CD4-positive, alpha-beta T cell treated with Interleukin-17A for 1 hour (primary cell): Measurements from ENCODE around the gene GADD45G.

ENCODE experiments used
- DNase-seq: peaks from one replicate; pipeline ENCODE4 v3.0.0-alpha.2; 2020

Gene GADD45G

GRCh38 chr9:89610391-89610925 is 5.6 kb downstream of the GADD45G start:
- DNase-seq, result no peak

- no peak for DNase-seq
Measured at GRCh38 chr9:89611425-89611824, 6.6 kb downstream of the GADD45G start.

DNA sequence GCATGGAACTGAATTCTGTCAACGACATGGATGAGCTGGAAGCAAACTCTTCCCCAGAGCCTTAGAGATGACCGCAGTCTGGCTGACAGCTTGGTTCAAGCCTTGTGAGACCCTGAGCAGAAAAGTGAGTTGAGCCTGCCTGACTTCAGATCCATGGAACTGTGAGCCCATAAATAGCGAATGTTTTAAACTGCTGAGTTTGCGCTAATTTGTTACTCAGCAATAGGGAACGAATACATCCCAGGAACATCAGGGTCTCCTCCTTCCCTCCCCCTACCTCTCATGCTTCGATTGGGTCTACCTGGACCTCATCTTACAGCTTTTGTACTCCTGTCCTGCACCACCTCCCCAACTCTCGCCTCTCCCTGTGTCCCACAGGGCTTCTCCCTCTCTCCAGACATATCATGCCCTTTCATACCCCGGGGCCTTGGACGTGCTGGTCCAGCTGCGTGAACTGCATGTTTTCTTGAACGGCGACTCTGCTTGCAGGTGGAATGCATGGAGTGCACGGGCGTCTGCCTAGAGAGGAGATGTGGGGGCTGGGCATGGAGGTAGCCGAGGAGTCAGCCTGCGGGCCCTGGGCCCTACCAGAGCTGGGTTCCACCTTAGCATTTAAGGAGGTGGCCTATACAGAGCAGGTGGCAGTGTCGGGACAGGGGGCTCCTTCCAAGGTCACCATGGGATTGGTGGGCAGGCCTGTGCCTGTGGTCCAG is 7.9 kb downstream of the GADD45G start:
- DNase-seq, result no peak

DNA sequence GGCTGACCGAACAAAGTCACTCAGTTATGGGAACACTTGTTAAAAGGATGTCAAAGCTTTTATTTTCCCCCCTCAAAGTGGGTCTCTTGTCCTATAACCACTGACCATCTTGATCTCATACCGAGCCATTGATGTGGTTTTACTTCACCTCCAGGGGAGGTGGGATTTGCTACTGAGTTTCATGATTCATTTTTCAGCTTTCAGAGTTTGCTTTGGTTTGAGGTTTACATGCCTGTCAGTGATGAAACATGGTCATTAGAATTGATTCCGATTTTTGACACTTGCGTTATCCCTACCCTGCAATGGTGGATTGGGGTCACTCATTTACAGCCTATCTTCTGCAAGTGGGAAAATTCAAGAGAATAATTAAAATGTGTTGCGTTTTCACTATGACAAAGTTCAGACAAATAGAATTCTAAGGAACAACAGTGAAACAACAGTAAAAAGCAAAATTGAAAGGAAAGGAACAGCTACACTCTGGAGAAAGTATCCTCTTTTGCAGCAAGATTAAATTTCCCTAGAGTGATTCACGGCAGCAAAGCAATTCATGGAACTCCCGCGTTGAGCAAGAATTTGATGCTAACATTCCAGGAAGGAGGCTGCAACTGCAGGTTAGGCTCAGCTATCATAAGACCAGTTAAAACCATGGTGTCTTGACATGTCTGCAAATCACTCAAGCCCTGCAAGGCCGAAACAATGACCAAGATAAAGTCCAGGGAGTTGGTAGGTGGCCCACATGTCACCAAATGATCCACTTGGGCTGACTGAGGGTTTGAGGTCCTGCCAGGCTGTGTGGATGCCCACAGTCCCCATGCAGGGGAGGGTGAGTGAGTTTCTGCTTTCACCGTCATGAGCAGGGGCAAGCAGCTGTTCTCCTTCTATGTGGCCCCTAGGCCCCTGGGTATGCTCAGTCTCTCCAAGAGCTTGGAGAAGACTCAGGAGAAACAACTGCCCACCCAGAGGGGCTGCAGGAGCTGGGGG is 9.4 kb downstream of the GADD45G start:
- no peak for DNase-seq

- DNase-seq, result no peak
Measured at GRCh38 chr9:89615661-89616060, 10.8 kb downstream of the GADD45G start.

GRCh38 chr9:89616411-89616810 is 11.6 kb downstream of the GADD45G start:
- DNase-seq, result no peak

DNA sequence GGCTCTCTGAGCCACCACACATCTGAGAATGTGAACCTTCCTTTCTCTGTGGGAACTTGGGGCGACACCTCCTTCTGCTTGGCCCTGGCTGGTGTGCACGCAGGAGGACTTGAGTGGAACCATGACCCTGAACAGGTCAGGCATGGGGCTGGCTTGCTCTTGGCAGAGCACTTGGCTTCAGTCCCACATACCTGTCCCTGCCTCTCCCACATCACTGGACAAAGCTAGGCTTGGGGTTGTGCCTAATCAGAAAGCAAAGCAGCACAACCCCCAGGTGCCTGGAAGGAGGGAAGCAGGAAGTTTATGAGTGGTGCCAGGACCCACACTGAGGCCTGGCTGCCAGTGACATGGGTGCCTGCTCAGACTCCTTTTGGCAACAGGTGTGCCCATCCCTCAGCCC is 13.2 kb downstream of the GADD45G start:
- DNase-seq, result no peak

DNA sequence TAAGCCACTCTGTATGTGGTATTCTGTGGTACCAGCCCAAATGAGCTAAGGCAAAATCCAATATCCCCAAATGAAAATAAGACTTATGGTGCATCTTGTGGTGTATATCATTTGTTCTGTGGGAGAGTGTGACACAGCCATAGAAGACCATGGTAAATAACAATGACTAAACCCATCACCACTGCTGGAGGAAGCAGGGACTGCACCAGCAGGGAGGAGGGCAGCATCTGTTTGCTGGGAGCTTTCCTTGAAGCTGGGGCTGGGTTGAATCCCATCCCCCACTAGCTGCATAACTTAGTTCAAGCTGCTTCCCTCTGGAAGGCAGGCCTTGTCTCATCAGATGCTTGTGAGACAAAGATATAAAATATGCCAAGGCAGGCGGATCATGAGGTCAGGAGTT is 14.2 kb downstream of the GADD45G start:
- no peak for DNase-seq

- no peak for DNase-seq
Measured at GRCh38 chr9:89619424-89620138, 14.8 kb downstream of the GADD45G start.

DNA sequence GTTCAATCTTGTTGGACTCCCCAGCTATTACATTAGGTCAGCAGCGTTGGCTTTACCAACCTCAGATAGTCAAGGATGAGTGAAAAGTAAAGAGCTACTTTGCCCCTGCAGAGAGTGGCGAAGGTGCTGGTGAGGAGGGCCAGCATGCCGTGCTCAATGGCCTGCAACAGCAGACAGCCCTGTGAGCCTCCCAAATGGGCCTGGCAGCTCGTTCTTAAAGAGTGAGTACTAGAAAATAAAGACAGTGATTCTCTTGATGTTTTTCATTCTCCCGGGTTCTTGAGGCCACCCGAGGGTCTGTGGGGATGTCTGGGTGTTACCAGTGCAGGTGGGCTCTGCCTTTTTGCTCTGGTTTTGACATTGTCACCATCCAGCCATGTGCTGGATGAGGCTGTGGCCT is 16.2 kb downstream of the GADD45G start:
- DNase-seq, result no peak

GRCh38 chr9:89621676-89622075 is 16.9 kb downstream of the GADD45G start:
- DNase-seq, result no peak

DNA sequence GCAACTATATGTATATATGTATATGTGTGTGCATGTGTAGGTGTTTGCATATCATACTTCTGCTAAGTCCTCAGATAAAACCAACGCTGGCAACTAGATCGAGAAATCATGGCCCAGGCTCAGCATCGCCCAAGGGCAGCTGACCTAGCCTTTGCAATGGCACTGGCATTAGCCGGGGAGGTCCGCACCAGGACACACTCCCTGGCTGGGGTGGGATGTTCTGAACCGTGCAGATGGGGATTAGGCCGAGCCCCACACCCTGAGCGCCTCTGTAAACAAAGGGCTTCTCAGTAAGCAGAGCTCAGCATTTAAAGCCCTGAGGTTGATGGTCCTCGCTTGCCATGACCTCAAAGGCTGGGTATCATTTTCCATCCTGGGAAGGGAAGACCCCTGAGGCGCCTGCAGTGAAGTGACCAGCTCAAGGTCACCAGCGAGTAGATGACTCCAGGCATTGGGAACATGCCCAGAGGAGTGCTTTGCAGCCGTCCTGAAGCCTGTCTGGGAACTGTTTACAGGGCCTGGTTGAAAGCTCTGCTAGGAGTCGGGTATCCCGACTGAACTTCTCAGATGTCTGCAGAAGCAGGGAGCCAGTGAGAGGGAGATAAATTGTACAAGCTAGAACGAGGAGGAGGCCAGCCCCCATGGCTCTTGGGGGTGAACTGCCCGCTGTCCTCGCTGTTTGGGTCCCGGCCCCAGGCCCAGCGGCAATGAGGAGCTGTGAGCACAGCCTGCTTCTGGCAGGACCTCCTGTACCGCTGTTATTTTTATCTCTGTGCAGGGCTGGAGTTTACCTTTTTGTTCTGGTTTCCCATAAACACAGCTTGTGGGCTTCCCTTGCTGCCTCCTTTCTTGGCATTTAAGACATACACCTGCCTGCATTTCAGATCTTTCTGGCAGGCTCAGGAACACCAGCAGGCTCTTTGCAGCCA is 18.4 kb downstream of the GADD45G start:
- DNase-seq, result no peak

- no peak for DNase-seq
Measured at GRCh38 chr9:89623925-89624420, 19.2 kb downstream of the GADD45G start.

DNA sequence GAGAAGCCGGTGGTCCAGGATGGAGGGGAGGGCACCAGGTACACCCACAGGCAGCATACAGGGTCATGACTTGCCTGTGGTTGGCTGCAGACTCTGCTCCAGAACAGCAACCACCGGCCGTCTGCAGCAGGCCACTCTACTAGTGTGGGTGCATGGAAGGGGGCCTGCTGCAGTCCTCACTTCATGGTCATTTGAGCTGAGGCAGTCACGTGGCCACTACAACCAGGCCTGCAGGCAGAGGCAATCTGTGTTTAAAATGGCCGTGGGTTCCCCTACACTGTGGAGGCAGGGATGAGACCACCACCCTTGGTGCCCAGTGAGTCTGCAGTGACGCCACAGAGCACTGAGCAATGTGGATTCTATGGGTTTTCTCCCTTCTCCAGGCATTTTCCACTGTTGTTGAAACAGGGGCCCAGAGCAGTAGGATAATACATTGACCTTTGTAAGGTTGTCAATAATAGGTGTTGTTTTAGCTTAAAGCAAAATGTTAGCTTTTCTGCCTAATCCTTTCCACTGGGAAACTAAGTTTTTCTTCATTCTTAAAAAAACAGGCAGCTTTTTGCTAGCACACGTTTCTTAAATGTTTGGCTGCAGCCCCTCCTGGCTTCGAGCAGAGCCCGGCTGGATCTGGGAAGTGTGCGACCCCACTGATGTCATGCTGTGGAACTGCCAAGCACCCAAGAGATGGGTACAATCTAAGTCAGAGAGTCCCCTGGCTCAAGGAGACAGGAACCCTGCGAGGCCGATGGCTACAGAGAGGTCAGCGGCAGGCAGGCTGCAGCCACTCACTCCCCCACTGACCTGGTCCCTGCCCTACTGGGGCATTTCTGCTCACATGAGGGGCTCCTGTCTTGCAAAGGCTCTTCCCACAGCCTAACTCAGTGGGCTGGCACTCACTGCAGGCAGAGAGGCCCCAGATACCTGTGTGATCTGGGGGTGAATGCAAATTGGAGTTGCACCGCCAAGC is 21.2 kb downstream of the GADD45G start:
- no peak for DNase-seq

DNA sequence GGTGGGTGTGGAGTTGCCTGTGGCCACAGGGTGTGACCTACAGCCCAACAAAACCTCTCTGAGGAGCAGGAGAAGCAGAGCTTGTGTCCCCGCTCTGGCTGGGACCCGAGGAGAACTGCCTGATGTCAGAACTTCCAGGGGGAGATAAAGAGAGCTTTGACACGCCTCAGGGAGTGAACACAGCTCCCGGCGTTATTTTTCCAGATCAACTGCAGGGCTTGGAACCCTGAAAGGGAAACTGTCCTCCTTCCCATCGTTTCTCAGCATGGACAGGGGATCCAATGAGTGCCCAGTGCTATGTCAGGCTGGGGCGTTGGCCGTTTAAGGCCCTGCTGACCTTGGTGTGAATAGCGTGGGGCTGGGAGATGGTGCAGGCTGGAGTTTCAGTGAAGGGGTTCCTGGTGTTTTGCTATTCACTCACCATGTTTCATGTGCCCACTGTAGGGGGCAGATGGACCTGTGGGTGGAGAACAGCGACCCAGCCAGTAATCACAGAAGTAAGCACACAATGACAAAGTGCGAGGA is 22.0 kb downstream of the GADD45G start:
- DNase-seq, result no peak

DNA sequence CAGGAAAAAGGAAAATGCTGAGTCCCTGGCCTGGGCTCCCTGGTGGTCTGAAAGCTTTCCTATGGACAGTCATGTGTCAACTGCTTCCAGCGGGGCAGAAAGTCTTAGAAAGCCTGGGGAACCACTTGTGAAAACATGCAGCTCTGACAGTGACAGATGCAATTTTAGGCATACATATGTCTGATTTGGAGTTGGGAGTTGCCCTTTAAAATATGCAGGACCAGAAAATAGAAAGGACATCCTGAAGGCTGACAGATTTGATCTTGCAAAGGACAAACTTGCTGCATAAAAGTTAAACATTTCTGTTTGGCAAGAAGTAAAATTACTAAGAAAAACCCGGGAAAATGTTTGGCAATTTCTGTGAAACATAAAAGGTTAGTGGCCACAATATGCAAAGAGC is 23.8 kb downstream of the GADD45G start:
- DNase-seq, result no peak

- no peak for DNase-seq
Measured at GRCh38 chr9:89629081-89629976, 24.5 kb downstream of the GADD45G start.

- no peak for DNase-seq
Measured at GRCh38 chr9:89630508-89630907, 25.7 kb downstream of the GADD45G start.

DNA sequence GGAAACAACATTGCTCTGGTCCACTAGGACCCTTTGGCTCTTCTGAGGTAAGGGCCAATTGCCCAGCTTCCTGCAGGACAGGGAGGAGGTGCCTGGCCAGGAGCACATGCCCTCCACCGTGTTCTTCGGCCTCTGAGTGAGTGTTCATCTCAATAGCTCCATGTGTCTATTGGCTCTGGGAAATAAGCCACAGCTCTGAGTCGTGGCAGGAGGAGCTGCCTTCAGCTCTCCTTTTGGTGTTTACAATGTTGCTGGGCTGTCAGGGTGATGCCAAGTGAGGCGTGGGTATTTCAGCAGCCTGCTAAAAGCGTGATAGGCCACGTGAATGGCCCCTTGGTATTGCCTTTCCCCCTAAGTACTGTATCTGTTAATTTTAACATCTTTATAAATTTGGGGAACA is 26.6 kb downstream of the GADD45G start:
- no peak for DNase-seq
